Measurements from ENCODE around the gene MRPL58. TPM values are rescaled to one million over a fixed set of nuclear protein-coding genes. Genes with fewer than 3 reads are reported as not detected.

Gene MRPL58
- total and polyA plus RNA-seq, 2 of the 8 experiments (the other 6 are each of a cell fraction or from before 2014, with no cell fraction given), result 43.6 to 49.1 TPM

DNA sequence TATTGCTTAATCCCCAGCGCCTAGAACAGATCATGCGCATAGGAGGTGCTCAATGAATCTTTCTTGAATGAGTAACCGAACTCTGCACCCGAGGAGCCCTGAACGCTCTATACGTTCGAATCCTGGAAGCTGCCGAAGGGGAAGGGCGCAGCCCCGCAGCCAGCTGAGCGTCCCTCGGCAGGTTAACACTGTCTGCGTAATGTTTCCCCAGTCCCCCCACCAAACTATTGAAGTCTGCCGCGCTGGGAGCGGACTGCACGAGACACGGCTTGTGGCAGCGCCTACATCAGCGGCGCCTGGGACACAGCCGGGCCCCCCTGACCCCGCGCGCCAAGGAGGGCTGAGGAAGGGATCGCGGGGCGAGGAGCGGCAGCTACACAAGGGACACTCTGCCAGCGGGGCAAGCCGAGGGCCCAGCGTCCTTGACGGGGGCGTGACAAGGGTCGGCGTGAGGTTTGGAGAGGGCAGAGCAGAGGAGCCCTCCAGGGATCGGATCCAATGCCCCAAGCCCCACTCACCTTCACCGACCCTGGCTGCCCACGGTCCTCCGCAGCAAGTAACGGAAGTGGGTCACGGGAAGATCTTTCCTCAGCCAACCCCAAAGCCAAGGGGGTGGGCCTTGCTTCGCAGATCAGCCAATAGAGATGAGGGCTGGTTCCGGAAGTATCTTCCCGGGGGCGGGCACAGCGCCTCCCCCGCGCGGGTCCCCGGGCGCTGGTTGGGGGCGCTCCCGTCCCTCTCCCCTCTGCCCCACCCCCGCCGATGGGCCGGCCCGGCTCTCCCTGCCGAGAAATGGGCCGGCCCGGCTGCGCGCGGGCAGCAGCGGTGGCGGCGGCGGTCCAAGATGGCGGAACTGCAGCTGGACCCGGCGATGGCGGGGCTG is 34.2 kb downstream of the MRPL58 start, which contains the start of the genes ATP5PD and KCTD2:
Gene ATP5PD, minus strand, starts transcription at position 563 of the 883 bp plus-strand sequence. CDS start 4,319 bp downstream, outside the sequence.
Gene KCTD2, plus strand, starts transcription at position 819 of the 883 bp plus-strand sequence. Its CDS starts 26 bp downstream, at position 845.
- H3K23me2 ChIP-seq (ENCODE audit: low read depth, low read length), result no peaks in the 10 kb centered on the region; the same call in 1 of the 2 replicates
- H2BK12ac ChIP-seq (ENCODE audit: low read depth, low read length), result peak within 1 kb of the TSS; percentile 55; the same call in 1 of the 2 replicates
- peak within 1 kb of the TSS; percentile 96 for H4K5ac ChIP-seq (ENCODE audit: insufficient read length, low read depth, low read length)
- peak within 1 kb of the TSS; percentile 85 for H4K8ac ChIP-seq (ENCODE audit: extremely low read depth, insufficient read depth, low read length)
- peaks cover under 1 to 3% of the 10 kb centered on the region in 2 experiments for H4K20me1 ChIP-seq (replicated peaks in 1 of 2; ENCODE audit: control insufficient read depth in 1 of 2, insufficient read depth in 2 of 2, low read length in 2 of 2)
- H3K79me1 ChIP-seq (ENCODE audit: low read depth, low read length), result peaks cover 4% of the 10 kb centered on the region; the same call in 1 of the 2 replicates
- H3K9ac ChIP-seq (replicated peaks in 1 of 4; ENCODE audit: extremely low read depth in 1 of 4, low read depth in 3 of 4, low read length in 3 of 4), result peak within 1 kb of the TSS; percentile 70 to 85 (median 81)
- H3K27me3 ChIP-seq (replicated peaks in 1 of 4; ENCODE audit: control insufficient read depth in 3 of 4, extremely low read depth in 1 of 4, insufficient read depth in 3 of 4, low read length in 3 of 4), result no peaks in the 10 kb centered on the region
- peak within 1 kb of the TSS; percentile 82 to 97 for H3K4me2 ChIP-seq (ENCODE audit: insufficient read depth in 1 of 2, low read depth in 2 of 2, low read length in 2 of 2)
- peak within 1 kb of the TSS; percentile 93 for H3K56ac ChIP-seq (replicated peaks; ENCODE audit: insufficient read length, low read depth, low read length)
- peak within 1 kb of the TSS; percentile 94 for H3K4ac ChIP-seq (replicated peaks; ENCODE audit: insufficient read length, low read depth, low read length)
- H3K14ac ChIP-seq (ENCODE audit: insufficient read length), result no peak within 1 kb of the TSS
- DNase-seq (ENCODE audit: low read depth in 1 of 2, low spot score in 2 of 2), result peak; percentile 86 to 94
- ChIA-PET POLR2A (ENCODE audit: partially characterized antibody) (interaction anchor here (0.5 to 4.8 kb wide), 20 partner anchors 9 to 192 kb away, joined by 3 to 20 read pairs (median 3); partner anchors contain the start of genes CDR2L, HID1, MRPL58 and NT5C), CTCF (ENCODE audit: partially characterized antibody) (interaction anchor here (0.5 to 2.2 kb wide), 2 partner anchors 15 to 60 kb away, joined by 4 to 10 read pairs; no protein-coding TSS in a partner anchor)
- peaks cover 8 to 36% of the 10 kb centered on the region in 2 experiments for H3K79me2 ChIP-seq (ENCODE audit: control insufficient read depth in 1 of 2, insufficient read depth in 2 of 2, low read length in 2 of 2)
- FAIRE-seq, result no peak
- H3K27ac ChIP-seq (ENCODE audit: low read depth, low read length), result peak within 1 kb of the TSS; percentile 75; the same call in 1 of the 2 replicates
- H3K23ac ChIP-seq (ENCODE audit: insufficient read length), result no peak within 1 kb of the TSS
- H2AK5ac ChIP-seq (ENCODE audit: low read depth, low read length), result no peak within 1 kb of the TSS
- WGBS, 2 experiments (ENCODE audit: extremely low coverage in 1 of 2, insufficient coverage in 1 of 2, insufficient read length in 1 of 2, insufficient replicate concordance in 2 of 2, low coverage in 1 of 2, low lambda C conversion rate in 2 of 2, missing lambda C conversion rate in 1 of 2), result 2% methylated on average over 44 of the region's 72 CpGs; no CpG with 5 or more reads in 1 of the 2 experiments
- H2BK120ac ChIP-seq (replicated peaks; ENCODE audit: low read depth, low read length), result no peak within 1 kb of the TSS
- peak within 1 kb of the TSS; percentile 86 to 98 (median 97) for H3K4me3 ChIP-seq (ENCODE audit: extremely low read depth in 1 of 4, insufficient read depth in 2 of 4, low read depth in 3 of 4, low read length in 4 of 4)
- peak within 1 kb of the TSS; percentile 75 for H4K91ac ChIP-seq (replicated peaks; ENCODE audit: insufficient read length, low read length)
- peak within 1 kb of the TSS; percentile 98 for H2BK5ac ChIP-seq (ENCODE audit: low read depth, low read length)
- H2AFZ ChIP-seq (ENCODE audit: low read length), result no peak within 1 kb of the TSS
- no peaks in the 10 kb centered on the region for H3K9me3 ChIP-seq (ENCODE audit: insufficient read depth in 2 of 2, low read depth in 1 of 2, low read length in 1 of 2)
- H3K36me3 ChIP-seq (ENCODE audit: control insufficient read depth in 2 of 4, insufficient read depth in 4 of 4, low read length in 3 of 4), result peaks cover 0 to 31% (median 9%) of the 10 kb centered on the region in 4 experiments; a peak in 6 of 8 replicates
- peaks cover 4 to 20% (median 5%) of the 10 kb centered on the region in 4 experiments; a peak in 6 of 7 replicates for H3K4me1 ChIP-seq (replicated peaks in 1 of 4; ENCODE audit: control insufficient read depth in 3 of 4, insufficient read depth in 4 of 4, low read length in 3 of 4)
- peak within 1 kb of the TSS; percentile 12; the same call in 1 of the 2 replicates for H2BK15ac ChIP-seq (ENCODE audit: low read length)
- H2BK20ac ChIP-seq (ENCODE audit: low read length), result no peak within 1 kb of the TSS
- H3K18ac ChIP-seq (ENCODE audit: extremely low read depth, low read length), result peak within 1 kb of the TSS; percentile 11
- peak; percentile 74 for TF ChIP-seq PHF8 (conservative IDR thresholded peaks at IDR 0.05; ENCODE audit: low read depth, low read length)
- peak; percentile 90 for TF ChIP-seq POLR2AphosphoS5 (IDR thresholded peaks at IDR 0.05; ENCODE audit: low read depth, low read length)
- TF ChIP-seq CBX5 (IDR thresholded peaks at IDR 0.05; ENCODE audit: low read depth, low read length), result no peak
- TF ChIP-seq CHD2 (IDR thresholded peaks at IDR 0.05; ENCODE audit: low read length), result peak; percentile 82
- peak; percentile 49 for TF ChIP-seq SAP30 (IDR thresholded peaks at IDR 0.05; ENCODE audit: insufficient read depth, insufficient replicate concordance, low read length)
- peak; percentile 68 for TF ChIP-seq TBP (IDR thresholded peaks at IDR 0.05; ENCODE audit: low read depth, low read length)
- TF ChIP-seq POLR2A (IDR thresholded peaks at IDR 0.05; ENCODE audit: control extremely low read depth in 1 of 2, low read depth in 2 of 2, low read length in 2 of 2), result peak; percentile 56 to 84
- peak; percentile 26 for TF ChIP-seq TAF7 (optimal IDR thresholded peaks at IDR 0.05; ENCODE audit: borderline replicate concordance, low read depth, low read length)
- no peak for TF ChIP-seq TCF12 (IDR thresholded peaks at IDR 0.05; ENCODE audit: low read depth, low read length)
- TF ChIP-seq SP1 (IDR thresholded peaks at IDR 0.05; ENCODE audit: low read depth, low read length), result peak; percentile 93
- peak; percentile 94 for TF ChIP-seq GABPA (IDR thresholded peaks at IDR 0.05; ENCODE audit: borderline replicate concordance, insufficient read depth, low read length)
- TF ChIP-seq ASH2L (IDR thresholded peaks at IDR 0.05; ENCODE audit: low read length), result peak; percentile 83
